ENCODE results near the gene SPPL3.

SPPL3 gene

GRCh38 chr12:120719072-120719471, 185.1 kb downstream of the SPPL3 start:
- no peak overlapping the region for H3K9ac ChIP-seq (ENCODE audit: low read length)
- no peak overlapping the region for H3K4me3 ChIP-seq (ENCODE audit: low read length)
- no peaks in the 10 kb centered on the region for H3K9me3 ChIP-seq (ENCODE audit: control insufficient read depth, low read length)
- no peaks in the 10 kb centered on the region for H3K27me3 ChIP-seq (ENCODE audit: control insufficient read depth, insufficient read depth, low read length)
- peaks cover 20% of the 10 kb centered on the region for H3K4me1 ChIP-seq (ENCODE audit: control insufficient read depth, insufficient read depth, low read length)
- H3K36me3 ChIP-seq (ENCODE audit: control insufficient read depth, insufficient read depth, low read length) = peaks cover 23% of the 10 kb centered on the region

DNA sequence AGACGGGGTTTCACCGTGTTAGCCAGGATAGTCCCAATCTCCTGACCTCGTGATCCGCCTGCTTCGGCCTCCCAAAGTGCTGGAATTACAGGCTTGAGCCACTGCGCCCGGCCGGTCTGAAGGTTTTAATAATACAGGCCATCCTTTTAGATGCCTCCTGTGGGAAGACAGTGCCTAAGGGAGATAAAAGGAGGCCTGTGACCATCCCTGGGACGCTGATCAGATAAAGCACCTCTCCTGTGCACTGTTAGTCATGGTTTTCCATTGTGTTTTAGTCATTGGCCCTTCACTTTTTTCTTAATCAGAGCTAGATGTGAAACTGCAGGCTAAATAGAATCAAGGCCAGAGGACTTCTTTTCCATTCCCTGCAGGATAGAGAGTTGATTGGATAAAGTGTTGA, 186.1 kb downstream of the SPPL3 start:
- no peak overlapping the region for H3K9ac ChIP-seq (ENCODE audit: low read length)
- no peaks in the 10 kb centered on the region for H3K9me3 ChIP-seq (ENCODE audit: control insufficient read depth, low read length)
- H3K27me3 ChIP-seq (ENCODE audit: control insufficient read depth, insufficient read depth, low read length) = no peaks in the 10 kb centered on the region
- H3K4me1 ChIP-seq (ENCODE audit: control insufficient read depth, insufficient read depth, low read length) = peaks cover 20% of the 10 kb centered on the region
- H3K36me3 ChIP-seq (ENCODE audit: control insufficient read depth, insufficient read depth, low read length) = peaks cover 23% of the 10 kb centered on the region
- no peak overlapping the region for H3K4me3 ChIP-seq (ENCODE audit: low read length)

- Histone ChIP-seq H3K4me1 (ENCODE audit: control insufficient read depth, insufficient read depth, low read length) (peaks cover 19% of the 10 kb centered on the region), H3K9me3 (ENCODE audit: control insufficient read depth, low read length) (no peaks in the 10 kb centered on the region), H3K27me3 (ENCODE audit: control insufficient read depth, insufficient read depth, low read length) (no peaks in the 10 kb centered on the region), H3K36me3 (ENCODE audit: control insufficient read depth, insufficient read depth, low read length) (peaks cover 12% of the 10 kb centered on the region), H3K4me3 (ENCODE audit: low read length) (no peak overlapping the region), H3K9ac (ENCODE audit: low read length) (no peak overlapping the region)
These were observed 190.2 kb downstream of the SPPL3 start for GRCh38 chr12:120713861-120714482.

DNA sequence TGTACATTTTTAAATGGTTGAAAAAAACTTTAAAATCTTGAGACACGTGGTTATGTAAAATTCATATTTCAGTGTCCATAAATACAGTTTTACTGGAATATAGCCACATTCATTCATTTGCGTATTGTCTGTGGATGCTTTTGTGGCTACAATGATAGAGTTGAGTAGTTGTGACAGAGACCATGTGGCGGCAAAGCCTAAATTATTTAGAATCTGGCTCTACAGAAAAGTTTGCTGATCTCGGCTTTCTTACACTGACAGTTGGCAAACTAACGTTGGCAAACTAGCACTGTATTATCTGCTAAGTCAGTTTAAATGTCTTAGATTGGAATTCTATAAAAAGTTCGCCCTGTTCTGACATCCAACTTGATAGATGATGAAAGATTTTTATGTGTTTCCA, 191.5 kb downstream of the SPPL3 start:
- H3K4me1 ChIP-seq (ENCODE audit: control insufficient read depth, insufficient read depth, low read length) = peaks cover 14% of the 10 kb centered on the region
- no peak overlapping the region for H3K4me3 ChIP-seq (ENCODE audit: low read length)
- no peak overlapping the region for H3K9ac ChIP-seq (ENCODE audit: low read length)
- no peaks in the 10 kb centered on the region for H3K9me3 ChIP-seq (ENCODE audit: control insufficient read depth, low read length)
- peaks cover 6% of the 10 kb centered on the region for H3K36me3 ChIP-seq (ENCODE audit: control insufficient read depth, insufficient read depth, low read length)
- no peaks in the 10 kb centered on the region for H3K27me3 ChIP-seq (ENCODE audit: control insufficient read depth, insufficient read depth, low read length)
